Body of pancreas (tissue), 4 donors: ENCODE results near the gene CTXND1. TPM values are rescaled to one million over a fixed set of nuclear protein-coding genes. Genes with fewer than 3 reads are reported as not detected.

Experiments
- ATAC-seq: fragments of 150-250 bp; one replicate; pipeline ENCODE4 v1.9.1; 2016
- DNase-seq, 4 donors: peaks; one replicate each; pipeline ENCODE4 v3.0.0-alpha.2; 2019
- H3K27ac ChIP-seq, 4 donors: fragments of 200-600 bp; sonication (generic); 1 replicate in 3 of 4; 2 replicates in 1 of 4; pipeline versions ENCODE4 v1.5.1 to v1.6.1; 2016 to 2019; ENCODE audit warnings: mild to moderate bottlenecking in 1 of 4, mixed read lengths in 1 of 4, moderate library complexity in 1 of 4
- H3K27me3 ChIP-seq, 2 donors: fragments of 200-600 bp; sonication (generic); one replicate each; pipeline ENCODE4 v1.6.0; 2016; ENCODE audit warnings: mild to moderate bottlenecking in 1 of 2
- H3K36me3 ChIP-seq, 2 donors: fragments of 200-600 bp; sonication (generic); replicated peaks in 1 of 2; 2 replicates each; pipeline ENCODE4 v1.5.1; 2016; ENCODE audit warnings: low read depth in 2 of 2; ENCODE audit not compliant: insufficient read depth in 1 of 2
- H3K4me1 ChIP-seq: fragments of 200-600 bp; sonication (generic); one replicate; pipeline ENCODE4 v1.6.0; 2016
- H3K4me3 ChIP-seq, 2 donors: fragments of 200-600 bp; sonication (generic); 1 replicate in 1 of 2; 2 replicates in 1 of 2; pipeline ENCODE4 v1.5.1; 2016 to 2019
- H3K9me3 ChIP-seq, 3 donors: fragments of 200-600 bp; sonication (generic); 1 replicate in 2 of 3; 2 replicates in 1 of 3; pipeline ENCODE4 v1.5.1; 2016
- POLR2A ChIP-seq, 3 donors: fragments of 450-650 bp; IDR thresholded peaks; one replicate each; pipeline ENCODE4 v1.6.1; 2016; ENCODE audit warnings: antibody characterized with exemption in 3 of 3, mild to moderate bottlenecking in 2 of 3
- WGBS, 2 donors: methylation state at CpG; one replicate each; pipeline ENCODE4 v1.1.5; 2017; 5-methylcytosine and 5-hydroxymethylcytosine counted together
- intact Hi-C: fragments of 100-400 bp; cut with DNase I; formaldehyde crosslinking; loops from one replicate; pipeline ENCODE4 v1.15.1; 2023
- total RNA-seq, 2 donors: library from RNA; depleted of rRNA; stranded (reverse); fragments of >200 nt; gene quantifications; one replicate each; pipeline ENCODE4 v1.1.0, GENCODE V29; 2016
- TF ChIP-seq, protein P1 (sequence below), 7 experiments: fragments of 450-650 bp in 4 of 7; fragments of 200-600 bp in 3 of 7; sonication (generic) in 3 of 7; IDR thresholded peaks; one replicate each; pipeline ENCODE4 v1.5.1; 2016 to 2019; ENCODE audit warnings: antibody characterized with exemption in 7 of 7

The CTXND1 gene
- total RNA-seq, 2 donors from 2014 or later = 0.66 to 1.0 TPM

DNA sequence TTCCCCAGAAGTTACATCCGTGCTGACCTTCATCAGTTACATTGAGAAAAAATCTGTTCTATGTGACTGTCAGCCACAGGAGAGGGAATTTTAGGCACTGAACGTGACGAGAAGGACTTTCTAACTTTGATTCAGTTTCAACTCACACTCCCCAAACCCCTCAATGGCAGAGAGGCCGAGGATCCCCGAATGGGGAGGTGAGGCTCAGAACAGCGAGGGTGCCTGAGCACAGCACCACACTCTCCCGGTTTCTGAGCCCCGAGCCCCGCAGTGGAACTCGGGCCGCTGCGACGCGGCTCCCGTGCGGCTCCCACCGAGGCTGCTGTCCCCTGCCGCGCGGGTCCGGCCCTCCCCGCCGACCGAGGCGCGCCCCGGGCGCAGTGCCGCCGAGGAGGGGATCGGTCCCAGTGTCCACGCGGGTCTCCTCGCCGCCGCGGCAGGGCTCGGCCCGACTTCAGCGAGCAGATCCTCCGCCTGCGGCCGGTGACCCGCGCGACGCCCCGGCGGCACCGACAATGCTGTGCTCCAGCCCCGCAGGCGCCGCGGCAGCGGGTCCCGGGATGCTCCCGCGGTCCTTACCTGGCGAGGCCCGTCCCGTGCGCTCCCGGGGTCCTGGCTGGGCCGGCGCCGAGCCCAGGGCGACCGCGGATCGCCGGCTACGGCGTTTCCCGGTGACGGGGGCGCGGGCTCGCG, 439 bp downstream of the CTXND1 start:
- DNase-seq = peak in 1 of 4 donors; percentile 16
- H3K27ac ChIP-seq = peak overlapping the region in 3 of 4 donors; percentile 31 to 52 (median 39)
- 1 to 5% methylated on average over 7 to 74 of the region's 79 CpGs for WGBS, 2 donors
- H3K27me3 ChIP-seq = peaks cover 0 to 6% of the 10 kb centered on the region in 2 donors
- intact Hi-C loops = no loop called here
- H3K4me1 ChIP-seq = peaks cover 24% of the 10 kb centered on the region
- no peaks in the 10 kb centered on the region for H3K36me3 ChIP-seq
- H3K9me3 ChIP-seq = no peaks in the 10 kb centered on the region
- no peak for TF ChIP-seq POLR2A (IDR thresholded peaks at IDR 0.05)
- TF ChIP-seq, protein P1, sequence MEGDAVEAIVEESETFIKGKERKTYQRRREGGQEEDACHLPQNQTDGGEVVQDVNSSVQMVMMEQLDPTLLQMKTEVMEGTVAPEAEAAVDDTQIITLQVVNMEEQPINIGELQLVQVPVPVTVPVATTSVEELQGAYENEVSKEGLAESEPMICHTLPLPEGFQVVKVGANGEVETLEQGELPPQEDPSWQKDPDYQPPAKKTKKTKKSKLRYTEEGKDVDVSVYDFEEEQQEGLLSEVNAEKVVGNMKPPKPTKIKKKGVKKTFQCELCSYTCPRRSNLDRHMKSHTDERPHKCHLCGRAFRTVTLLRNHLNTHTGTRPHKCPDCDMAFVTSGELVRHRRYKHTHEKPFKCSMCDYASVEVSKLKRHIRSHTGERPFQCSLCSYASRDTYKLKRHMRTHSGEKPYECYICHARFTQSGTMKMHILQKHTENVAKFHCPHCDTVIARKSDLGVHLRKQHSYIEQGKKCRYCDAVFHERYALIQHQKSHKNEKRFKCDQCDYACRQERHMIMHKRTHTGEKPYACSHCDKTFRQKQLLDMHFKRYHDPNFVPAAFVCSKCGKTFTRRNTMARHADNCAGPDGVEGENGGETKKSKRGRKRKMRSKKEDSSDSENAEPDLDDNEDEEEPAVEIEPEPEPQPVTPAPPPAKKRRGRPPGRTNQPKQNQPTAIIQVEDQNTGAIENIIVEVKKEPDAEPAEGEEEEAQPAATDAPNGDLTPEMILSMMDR (IDR thresholded peaks at IDR 0.05) = no peak
- ATAC-seq = peak; percentile 47
- peak overlapping the region in 1 of 2 donors; percentile 21 for H3K4me3 ChIP-seq

DNA sequence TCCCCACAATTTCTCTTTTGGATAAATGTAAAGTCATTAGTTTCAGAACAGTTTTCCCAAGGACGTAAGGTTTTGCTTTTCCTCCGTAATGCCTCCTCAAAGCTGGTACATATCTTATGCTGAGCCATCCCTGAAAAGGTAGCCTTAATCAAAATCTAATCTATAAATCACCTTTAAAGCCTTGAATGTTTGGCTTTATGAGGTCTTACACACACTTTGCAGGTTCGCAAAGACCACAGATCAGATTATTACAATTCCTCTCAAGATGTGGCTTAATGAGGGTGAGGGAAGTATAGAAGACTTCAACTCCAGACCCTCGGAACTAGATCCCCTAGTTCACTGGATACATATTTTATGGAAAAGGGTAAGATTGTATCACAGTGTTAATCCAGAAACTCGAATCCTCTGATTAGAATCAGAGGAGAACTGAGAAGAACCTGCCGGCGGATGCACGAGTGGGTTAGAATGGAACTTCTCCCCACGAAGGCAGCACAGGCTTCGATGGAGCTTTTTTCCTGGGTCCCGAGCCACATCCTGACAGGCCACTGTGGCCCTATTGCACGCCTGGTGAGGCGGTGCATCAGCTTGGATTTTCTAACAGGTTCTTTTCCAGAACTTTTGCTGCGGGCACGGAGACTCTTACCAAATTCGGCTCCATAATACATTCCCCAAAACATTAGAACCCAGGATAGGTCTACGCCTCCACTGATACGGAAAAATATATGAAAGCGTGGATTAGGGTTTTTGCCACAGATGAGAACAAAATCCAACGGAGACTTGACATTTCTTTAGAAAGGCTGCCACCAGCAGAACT, 1.2 kb downstream of the CTXND1 start:
- TF ChIP-seq, protein P1 (IDR thresholded peaks at IDR 0.05) = no peak
- TF ChIP-seq POLR2A (IDR thresholded peaks at IDR 0.05) = no peak
- no peaks in the 10 kb centered on the region for H3K36me3 ChIP-seq
- peaks cover 24% of the 10 kb centered on the region for H3K4me1 ChIP-seq
- ATAC-seq (no peak), DNase-seq (no peak)
- peaks cover 0 to 6% of the 10 kb centered on the region in 2 donors for H3K27me3 ChIP-seq
- H3K27ac ChIP-seq = peak overlapping the region in 1 of 4 donors; percentile 52
- no peaks in the 10 kb centered on the region for H3K9me3 ChIP-seq
- intact Hi-C loops = no loop called here
- H3K4me3 ChIP-seq = no peak overlapping the region
- WGBS, 2 donors = 44 to 52% methylated on average over 18 to 20 of the region's 20 CpGs

DNA sequence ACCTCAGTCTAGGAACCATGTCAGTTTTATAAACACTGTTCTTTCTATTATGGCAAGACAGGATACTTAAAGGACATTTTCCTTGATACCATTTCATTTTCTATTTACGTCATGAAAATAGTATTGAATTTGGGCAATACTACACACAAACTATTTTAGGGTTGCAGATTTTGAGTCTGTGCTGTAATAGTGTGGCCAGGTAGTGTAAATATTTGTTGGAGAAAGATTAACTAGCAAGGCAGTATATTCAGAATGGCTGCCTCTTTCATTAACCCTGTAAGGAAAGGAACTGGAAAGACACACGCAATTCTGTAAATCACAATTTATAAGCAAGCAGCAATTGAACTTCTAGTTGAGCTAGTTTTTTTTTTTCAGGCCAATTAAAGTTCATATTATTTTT, 2.0 kb downstream of the CTXND1 start:
- intact Hi-C loops = no loop called here
- H3K4me3 ChIP-seq = no peak overlapping the region
- TF ChIP-seq, protein P1 (IDR thresholded peaks at IDR 0.05) = no peak
- TF ChIP-seq POLR2A (IDR thresholded peaks at IDR 0.05) = no peak
- WGBS, 2 donors = 18% methylated on average over 2 of the region's 2 CpGs
- H3K27me3 ChIP-seq = peaks cover 0 to 6% of the 10 kb centered on the region in 2 donors
- DNase-seq (no peak), ATAC-seq (peak; percentile 45)
- H3K9me3 ChIP-seq = no peaks in the 10 kb centered on the region
- H3K4me1 ChIP-seq = peaks cover 24% of the 10 kb centered on the region
- no peaks in the 10 kb centered on the region for H3K36me3 ChIP-seq
- peak overlapping the region in 2 of 4 donors; percentile 16 to 52 for H3K27ac ChIP-seq

DNA sequence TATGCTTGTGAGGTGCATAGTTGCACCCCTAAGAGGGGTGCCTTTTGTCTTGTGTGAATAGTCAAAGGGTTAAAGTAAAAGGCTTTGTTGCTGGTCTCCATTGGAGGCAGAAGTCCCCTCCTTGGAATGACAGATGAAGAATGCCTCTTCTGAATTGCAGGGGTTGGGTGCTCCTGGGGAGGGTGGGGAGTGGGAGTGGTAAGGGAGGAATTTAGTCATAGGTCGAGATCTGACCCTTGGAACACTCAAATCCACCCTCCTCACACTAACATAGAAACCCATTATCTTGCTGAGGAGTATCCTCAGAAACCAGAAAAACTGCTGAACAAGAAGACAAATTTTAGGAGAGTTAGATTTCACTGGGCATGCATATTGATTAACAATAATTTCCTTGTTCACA, 4.7 kb downstream of the CTXND1 start:
- intact Hi-C loops = no loop called here
- 54 to 60% methylated on average over 1 of the region's 1 CpG for WGBS, 2 donors
- ATAC-seq = no peak
- Histone ChIP-seq H3K27me3 (peaks cover 0 to 5% of the 10 kb centered on the region in 2 donors), H3K4me3 (no peak overlapping the region), H3K36me3 (no peaks in the 10 kb centered on the region), H3K4me1 (peaks cover 24% of the 10 kb centered on the region), H3K27ac (no peak overlapping the region), H3K9me3 (no peaks in the 10 kb centered on the region)
- TF ChIP-seq, protein P1 (IDR thresholded peaks at IDR 0.05) = no peak
- no peak for TF ChIP-seq POLR2A (IDR thresholded peaks at IDR 0.05)
- no peak for DNase-seq
